GM15510 (cell line): ENCODE measurements around the gene NPR1.

ENCODE experiments used
- POLR2A ChIP-seq: IDR thresholded peaks from 3 replicates; pipeline ENCODE4 v1.6.1; 2011; ENCODE audit warnings: borderline replicate concordance; ENCODE audit not compliant: insufficient read length; ENCODE audit errors: extremely low read depth

The NPR1 gene

DNA sequence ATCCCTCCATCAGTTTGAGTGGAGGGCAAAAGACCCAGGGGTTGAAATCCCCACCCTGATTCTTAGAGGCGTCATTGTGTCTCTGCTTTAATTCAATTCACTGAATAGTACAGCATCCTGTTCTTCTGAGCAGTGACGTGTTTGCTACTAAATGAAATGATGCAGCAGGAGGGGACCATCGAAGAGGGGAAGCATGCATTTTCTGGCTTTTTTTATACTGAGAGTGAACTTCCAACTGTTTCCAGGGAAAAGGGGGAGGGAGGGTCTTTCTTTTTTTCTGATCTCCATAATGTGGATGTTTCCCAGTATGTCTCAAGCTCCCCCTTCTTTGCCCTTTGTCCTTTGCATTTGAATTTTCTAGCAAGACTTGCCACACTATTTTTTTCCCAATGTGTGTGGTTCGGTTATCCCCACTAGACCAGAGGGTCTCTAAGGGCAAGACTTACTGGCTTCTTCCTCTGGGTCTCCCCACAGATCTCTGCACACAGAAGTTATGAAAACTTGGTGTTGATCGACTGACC lies 52.0 kb downstream of the NPR1 start:
- TF ChIP-seq POLR2A: no peak

DNA sequence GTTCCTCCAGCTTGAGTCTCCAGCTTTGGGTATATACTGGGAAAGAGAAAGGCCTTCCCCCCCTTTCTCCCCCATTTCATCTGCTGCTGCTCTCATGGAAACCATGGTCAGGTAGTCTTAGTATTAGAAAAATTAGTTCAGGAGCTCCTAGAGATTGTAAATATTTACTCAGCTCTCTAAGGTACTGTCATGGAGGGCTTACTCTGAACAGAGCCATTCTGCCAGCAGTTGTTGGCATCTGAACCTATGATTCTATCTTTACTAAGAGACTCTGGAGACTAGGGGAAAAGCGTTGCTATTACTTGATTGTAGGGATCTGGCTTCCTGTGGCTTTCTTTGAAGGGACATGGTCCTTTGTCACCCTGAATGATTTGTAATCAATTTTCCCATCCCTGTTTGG lies 55.5 kb downstream of the NPR1 start:
- no peak for TF ChIP-seq POLR2A

DNA sequence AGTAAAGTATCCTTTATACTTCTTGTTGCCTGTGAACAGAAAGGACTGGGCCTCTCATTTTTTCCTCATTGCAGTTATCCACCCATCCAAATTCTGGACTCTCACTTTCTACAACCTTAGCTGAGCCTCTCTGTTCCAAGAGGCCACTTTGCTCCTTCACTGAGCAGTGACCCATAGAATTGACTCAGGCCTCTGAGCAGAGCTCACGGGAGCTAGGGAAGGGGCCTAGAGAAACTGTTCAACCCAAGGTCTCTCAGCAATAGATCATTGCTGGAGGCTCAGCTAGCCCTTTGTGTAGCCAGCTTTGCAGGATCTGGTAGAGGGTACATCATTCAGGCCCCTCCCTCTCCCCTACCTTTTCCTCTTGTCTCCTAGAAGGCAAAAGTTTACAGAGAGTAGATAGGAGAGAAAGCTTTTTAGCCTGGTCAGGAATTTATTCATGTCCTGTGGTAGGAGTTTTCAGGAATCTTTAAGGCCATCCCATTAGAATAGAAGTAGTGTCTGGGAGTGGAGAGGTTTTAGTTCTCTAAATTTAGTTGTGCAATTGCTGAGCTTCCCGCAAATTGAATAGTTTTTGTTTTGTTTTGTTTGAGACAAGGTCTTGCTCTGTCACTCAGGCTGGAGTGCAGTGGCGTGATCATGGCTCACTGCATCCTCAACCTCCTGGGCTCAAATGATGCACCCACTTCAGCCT lies 56.1 kb downstream of the NPR1 start:
- TF ChIP-seq POLR2A: no peak

GRCh38 chr1:153735090-153735420 lies 56.6 kb downstream of the NPR1 start:
- no peak for TF ChIP-seq POLR2A

- TF ChIP-seq POLR2A: no peak
Observed at GRCh38 chr1:153741986-153742385, 63.5 kb downstream of the NPR1 start.

- no peak for TF ChIP-seq POLR2A
Observed at GRCh38 chr1:153742411-153743142, 64.1 kb downstream of the NPR1 start.
